Right atrium auricular region (tissue), 2 donors: ENCODE measurements around the gene PSME3IP1. TPM values are rescaled to one million over a fixed set of nuclear protein-coding genes. Genes with fewer than 3 reads are reported as not detected.
A peak's percentile ranks its signal among the peaks of the same experiment; 100 is the strongest.

Experiments used
- DNase-seq: peaks from one replicate; pipeline ENCODE4 v3.0.0-alpha.2; 2019; ENCODE audit warnings: low spot score
- H3K27ac ChIP-seq, 2 donors: fragments of 200-600 bp; sonication (generic); 1 replicate in 1 of 2; 2 replicates in 1 of 2; pipeline ENCODE4 v1.5.1; 2016 to 2019
- H3K27me3 ChIP-seq, 2 donors: fragments of 200-600 bp; sonication (generic); one replicate each; pipeline versions ENCODE4 v1.5.1 to v1.6.0; 2017 to 2019
- H3K36me3 ChIP-seq: fragments of 200-600 bp; sonication (generic); one replicate; pipeline ENCODE4 v1.5.1; 2016
- H3K4me1 ChIP-seq, 2 donors: fragments of 200-600 bp; sonication (generic); one replicate each; pipeline versions ENCODE4 v1.5.1 to v1.6.0; 2017 to 2019
- H3K4me3 ChIP-seq, 2 donors: fragments of 200-600 bp; sonication (generic); 1 replicate in 1 of 2; 2 replicates in 1 of 2; pipeline ENCODE4 v1.5.1; 2017 to 2019; ENCODE audit warnings: mild to moderate bottlenecking in 1 of 2, moderate library complexity in 1 of 2
- H3K9me3 ChIP-seq, 2 donors: fragments of 200-600 bp; sonication (generic); one replicate each; pipeline ENCODE4 v1.5.1; 2019
- CTCF ChIP-seq, 2 donors: fragments of 200-600 bp; sonication (generic); IDR thresholded peaks; one replicate each; pipeline ENCODE4 v1.5.1; 2019; ENCODE audit warnings: antibody characterized with exemption in 2 of 2
- total RNA-seq, 2 donors: library from RNA; depleted of rRNA; stranded (reverse); fragments of >200 nt; gene quantifications; one replicate each; pipeline ENCODE4 v1.1.0, GENCODE V29; 2016

The PSME3IP1 gene
- total RNA-seq, 2 donors from 2014 or later = 55.7 to 79.0 TPM

GRCh38 chr16:57152096-57153093 lies 33.4 kb downstream of the PSME3IP1 start:
- no peak overlapping the region for H3K4me3 ChIP-seq
- H3K4me1 ChIP-seq = peaks cover 0 to 15% of the 10 kb centered on the region in 2 donors
- no peaks in the 10 kb centered on the region for H3K9me3 ChIP-seq
- H3K27ac ChIP-seq = no peak overlapping the region
- TF ChIP-seq CTCF (IDR thresholded peaks at IDR 0.05) = no peak
- peaks cover 47% of the 10 kb centered on the region for H3K36me3 ChIP-seq
- no peaks in the 10 kb centered on the region for H3K27me3 ChIP-seq
- no peak for DNase-seq

- peaks cover 0 to 25% of the 10 kb centered on the region in 2 donors for H3K4me1 ChIP-seq
- H3K9me3 ChIP-seq = no peaks in the 10 kb centered on the region
- H3K27ac ChIP-seq = no peak overlapping the region
- no peak overlapping the region for H3K4me3 ChIP-seq
- H3K27me3 ChIP-seq = no peaks in the 10 kb centered on the region
- H3K36me3 ChIP-seq = peaks cover 40% of the 10 kb centered on the region
- no peak for TF ChIP-seq CTCF (IDR thresholded peaks at IDR 0.05)
- no peak for DNase-seq
Measured at GRCh38 chr16:57151369-57151768, 34.5 kb downstream of the PSME3IP1 start.

GRCh38 chr16:57150682-57151330 lies 35.0 kb downstream of the PSME3IP1 start:
- TF ChIP-seq CTCF (IDR thresholded peaks at IDR 0.05) = no peak
- no peak overlapping the region for H3K4me3 ChIP-seq
- peaks cover 38% of the 10 kb centered on the region for H3K36me3 ChIP-seq
- no peak overlapping the region for H3K27ac ChIP-seq
- H3K9me3 ChIP-seq = no peaks in the 10 kb centered on the region
- DNase-seq = no peak
- no peaks in the 10 kb centered on the region for H3K27me3 ChIP-seq
- H3K4me1 ChIP-seq = peaks cover 0 to 31% of the 10 kb centered on the region in 2 donors

- Histone ChIP-seq H3K9me3 (no peaks in the 10 kb centered on the region), H3K27me3 (no peaks in the 10 kb centered on the region), H3K27ac (no peak overlapping the region), H3K4me3 (no peak overlapping the region), H3K36me3 (peaks cover 24% of the 10 kb centered on the region), H3K4me1 (peaks cover 0 to 43% of the 10 kb centered on the region in 2 donors)
- DNase-seq = no peak
- TF ChIP-seq CTCF (IDR thresholded peaks at IDR 0.05) = no peak
Measured at GRCh38 chr16:57149391-57149790, 36.4 kb downstream of the PSME3IP1 start.

GRCh38 chr16:57148481-57148880 lies 37.4 kb downstream of the PSME3IP1 start:
- TF ChIP-seq CTCF (IDR thresholded peaks at IDR 0.05) = no peak
- Histone ChIP-seq H3K27me3 (no peaks in the 10 kb centered on the region), H3K9me3 (no peaks in the 10 kb centered on the region), H3K36me3 (peaks cover 15% of the 10 kb centered on the region), H3K27ac (peak overlapping the region; percentile 11 to 35), H3K4me3 (no peak overlapping the region), H3K4me1 (peaks cover 0 to 52% of the 10 kb centered on the region in 2 donors)
- no peak for DNase-seq
